IMR-90 (cell line): ENCODE measurements around the gene PPM1H. TPM values are rescaled to one million over a fixed set of nuclear protein-coding genes. Genes with fewer than 3 reads are reported as not detected.

Experiments used
- ATAC-seq: fragments of 200-7000 bp; cut with Tn5 transposase; 2 replicates; pipeline ENCODE4 v1.9.1; 2020; ENCODE audit warnings: low read depth, mild to moderate bottlenecking, moderate library complexity
- BruUV-seq: library from RNA; stranded (reverse); fragments of 400-500 nt; replicated peaks from 2 replicates; lab custom pipeline; 2021; lab: Mats Ljungman, UMichigan
- CTCF ChIA-PET: fragments of 300-600 bp; formaldehyde crosslinking; extraction: SDS; loops from one replicate; lab custom pipeline; 2021; ENCODE audit warnings: antibody characterized with exemption; lab: Yijun Ruan, JAX
- POLR2A ChIA-PET: fragments of 300-600 bp; sonication (Branson Sonifier 250); formaldehyde crosslinking; loops from one replicate; lab custom pipeline; 2022; ENCODE audit warnings: antibody characterized with exemption; ENCODE audit not compliant: unreplicated experiment; lab: Charles Lee
- DNase-seq: peaks from one replicate; pipeline ENCODE4 v3.0.0; 2013
- H2AFZ ChIP-seq: replicated peaks from 2 replicates; pipeline ENCODE3; 2013; ENCODE audit warnings: low read length, mild to moderate bottlenecking; ENCODE audit not compliant: poor library complexity
- H2AK5ac ChIP-seq: 2 replicates; pipeline ENCODE4 v1.6.1; 2013; ENCODE audit warnings: low read depth, low read length, inconsistent platforms
- H2AK9ac ChIP-seq: replicated peaks from 2 replicates; pipeline ENCODE3; 2013; ENCODE audit warnings: mild to moderate bottlenecking, low read depth, low read length, moderate library complexity; ENCODE audit not compliant: poor library complexity
- H2BK120ac ChIP-seq: 2 replicates; pipeline ENCODE4 v1.6.1; 2013; ENCODE audit warnings: low read depth, low read length, inconsistent platforms
- H2BK15ac ChIP-seq: 3 replicates; pipeline ENCODE4 v1.6.1; 2013; ENCODE audit warnings: low read depth, low read length, inconsistent platforms
- H2BK20ac ChIP-seq: 2 replicates; pipeline ENCODE4 v1.6.1; 2013; ENCODE audit warnings: low read depth, mild to moderate bottlenecking, inconsistent platforms, low read length, moderate library complexity
- H2BK5ac ChIP-seq: 2 replicates; pipeline ENCODE4 v1.6.1; 2013; ENCODE audit warnings: mild to moderate bottlenecking, low read depth, low read length, inconsistent platforms; ENCODE audit not compliant: poor library complexity, severe bottlenecking
- H3K14ac ChIP-seq: replicated peaks from 2 replicates; pipeline ENCODE4 v1.6.1; 2013; ENCODE audit warnings: low read depth, low read length, inconsistent platforms
- H3K18ac ChIP-seq: 2 replicates; pipeline ENCODE4 v1.6.1; 2013; ENCODE audit warnings: low read depth, low read length, control low read depth
- H3K23ac ChIP-seq: 2 replicates; pipeline ENCODE4 v1.6.1; 2013; ENCODE audit warnings: low read depth, low read length, inconsistent platforms
- H3K27ac ChIP-seq: 2 replicates; pipeline ENCODE4 v1.5.1; 2013; ENCODE audit warnings: mild to moderate bottlenecking, control low read depth, low read length; ENCODE audit not compliant: insufficient read depth
- H3K27me3 ChIP-seq: 2 replicates; pipeline ENCODE4 v1.6.1; 2013; ENCODE audit warnings: low read length; ENCODE audit not compliant: control insufficient read depth, insufficient read depth
- H3K36me3 ChIP-seq: 2 replicates; pipeline ENCODE4 v1.6.1; 2013; ENCODE audit warnings: low read length, mixed read lengths; ENCODE audit not compliant: control insufficient read depth, insufficient read depth
- H3K4ac ChIP-seq: 2 replicates; pipeline ENCODE4 v1.6.1; 2013; ENCODE audit warnings: low read depth, low read length, inconsistent platforms
- H3K4me1 ChIP-seq: 2 replicates; pipeline ENCODE4 v1.6.1; 2013; ENCODE audit warnings: low read length, mixed read lengths; ENCODE audit not compliant: control insufficient read depth, insufficient read depth
- H3K4me2 ChIP-seq: 2 replicates; pipeline ENCODE4 v1.6.1; 2013; ENCODE audit warnings: low read depth, mild to moderate bottlenecking, control low read depth, low read length, moderate library complexity
- H3K4me3 ChIP-seq: 2 replicates; pipeline ENCODE4 v1.5.1; 2013; ENCODE audit warnings: low read depth, mild to moderate bottlenecking, control low read depth, low read length, moderate library complexity; ENCODE audit not compliant: insufficient read depth
- H3K56ac ChIP-seq: 2 replicates; pipeline ENCODE4 v1.6.1; 2013; ENCODE audit warnings: low read length, inconsistent platforms; ENCODE audit not compliant: insufficient read depth; ENCODE audit errors: extremely low read depth
- H3K79me1 ChIP-seq, 2 experiments: 2 replicates each; pipeline ENCODE4 v1.6.1; 2013; ENCODE audit warnings: low read length in 2 of 2, inconsistent platforms in 1 of 2, low read depth in 1 of 2
- H3K9ac ChIP-seq: 2 replicates; pipeline ENCODE4 v1.6.1; 2013; ENCODE audit warnings: low read depth, low read length, control low read depth
- H3K9me1 ChIP-seq: 2 replicates; pipeline ENCODE4 v1.6.1; 2013; ENCODE audit warnings: low read length, inconsistent platforms; ENCODE audit not compliant: insufficient read depth
- H3K9me3 ChIP-seq: 2 replicates; pipeline ENCODE4 v1.6.1; 2013; ENCODE audit warnings: low read length; ENCODE audit not compliant: control insufficient read depth, insufficient read depth
- H4K20me1 ChIP-seq: 2 replicates; pipeline ENCODE4 v1.6.1; 2013; ENCODE audit warnings: low read length, inconsistent platforms; ENCODE audit not compliant: insufficient read depth
- H4K5ac ChIP-seq: 2 replicates; pipeline ENCODE4 v1.6.1; 2013; ENCODE audit warnings: mild to moderate bottlenecking, low read depth, low read length, control low read depth
- H4K8ac ChIP-seq, 2 experiments: 2 replicates each; pipeline ENCODE4 v1.6.1; 2013; ENCODE audit warnings: low read depth in 2 of 2, low read length in 2 of 2, control low read depth in 1 of 2, inconsistent platforms in 1 of 2
- H4K91ac ChIP-seq: 2 replicates; pipeline ENCODE4 v1.6.1; 2013; ENCODE audit warnings: low read depth, low read length, inconsistent platforms; ENCODE audit not compliant: insufficient read depth
- CEBPB ChIP-seq: IDR thresholded peaks from 2 replicates; pipeline ENCODE4 v1.6.1; 2012; ENCODE audit warnings: low read depth, low read length, improper control_type of control experiment
- CHD1 ChIP-seq: IDR thresholded peaks from 2 replicates; pipeline ENCODE4 v1.6.1; 2012; ENCODE audit warnings: low read depth, low read length, improper control_type of control experiment
- RAD21 ChIP-seq: IDR thresholded peaks from 2 replicates; pipeline ENCODE4 v1.6.1; 2012; ENCODE audit warnings: low read length, improper control_type of control experiment
- SMC3 ChIP-seq: fragments of 150-350 bp; IDR thresholded peaks from 2 replicates; pipeline ENCODE4 v1.6.1; 2016; ENCODE audit warnings: low read depth, mild to moderate bottlenecking, antibody characterized with exemption, low read length, moderate library complexity
- WGBS, 2 experiments: methylation state at CpG; one replicate each; pipeline versions ENCODE4 v1.1.5 to v1.1.7; 2013; ENCODE audit warnings: missing lambda C conversion rate in 2 of 2; ENCODE audit not compliant: insufficient read length in 1 of 2; ENCODE audit errors: extremely low coverage in 2 of 2; 5-methylcytosine and 5-hydroxymethylcytosine counted together
- dilution Hi-C: fragments of 300-500 bp; cut with HindIII; formaldehyde crosslinking; loops from one replicate; pipeline ENCODE4 v1.14.3; 2018; ENCODE audit warnings: low sequenced_read_pairs; ENCODE audit not compliant: unreplicated experiment
- in situ Hi-C: fragments of 300-500 bp; cut with MboI; formaldehyde crosslinking; loops from 3 replicates; pipeline ENCODE4 v1.14.3; 2019; ENCODE audit warnings: low sequenced_read_pairs, inconsistent platforms, mixed read lengths
- intact Hi-C: fragments of 100-400 bp; cut with micrococcal nuclease; formaldehyde crosslinking; loops from 2 replicates; pipeline ENCODE4 v1.10.0; 2022
- polyA plus RNA-seq, 3 experiments: library from polyadenylated mRNA; depleted of rRNA; stranded (reverse); fragments of >200 nt; gene quantifications; 2 replicates each; pipeline ENCODE4 v1.2.3, GENCODE V29; 2012; ENCODE audit warnings: low replicate concordance in 1 of 3
- total RNA-seq: library from RNA; depleted of rRNA; stranded (reverse); fragments of >200 nt; gene quantifications from 2 replicates; pipeline ENCODE4 v1.2.3, GENCODE V29; 2012

Gene PPM1H
- total and polyA plus RNA-seq, 2 of the 4 experiments (the other 2 are of a cell fraction): 0.14 to 0.18 TPM

- Histone ChIP-seq H3K9me1 (no peaks in the 10 kb centered on the region), H2AK9ac (no peak overlapping the region), H4K91ac (no peak overlapping the region), H3K4me3 (no peak overlapping the region), H2BK20ac (no peak overlapping the region), H4K5ac (no peak overlapping the region), H2BK5ac (no peak overlapping the region), H3K4me2 (no peak overlapping the region), H3K56ac (no peak overlapping the region), H3K18ac (no peak overlapping the region), H4K20me1 (no peaks in the 10 kb centered on the region), H2BK15ac (no peak overlapping the region), H3K36me3 (no peaks in the 10 kb centered on the region), H3K79me1 (no peaks in the 10 kb centered on the region), H3K27me3 (peaks cover 17% of the 10 kb centered on the region), H2BK120ac (no peak overlapping the region), H4K8ac (no peak overlapping the region), H3K27ac (no peak overlapping the region), H3K23ac (no peak overlapping the region), H3K9me3 (no peaks in the 10 kb centered on the region), H3K4ac (no peak overlapping the region), H2AK5ac (no peak overlapping the region), H2AFZ (no peak overlapping the region), H3K14ac (no peak overlapping the region), H3K9ac (no peak overlapping the region), H3K4me1 (no peaks in the 10 kb centered on the region)
- ChIA-PET POLR2A (no interaction called here), CTCF (interaction anchor here (0.7 kb wide), 1 partner anchor 7 kb away, joined by 4 read pairs; no protein-coding TSS in a partner anchor)
- in situ Hi-C loops (loop anchor here (5.0 kb wide), 1 partner anchor 264 kb away; no protein-coding TSS in a partner anchor), dilution Hi-C loops (no loop called here), intact Hi-C loops (no loop called here)
- DNase-seq (no peak), ATAC-seq (no peak)
- 80% methylated on average over 1 of the region's 4 CpGs; no CpG with 5 or more reads in 1 of the 2 experiments for WGBS, 2 experiments
- no TSS peak for BruUV-seq
- no peak for TF ChIP-seq CEBPB
- TF ChIP-seq SMC3: no peak
- TF ChIP-seq RAD21: no peak
- no peak for TF ChIP-seq CHD1
These were observed 126.6 kb downstream of the PPM1H start for GRCh38 chr12:62808166-62808879.
